ENCODE measurements around the gene PHKA2. TPM values are rescaled to one million over a fixed set of nuclear protein-coding genes. Genes with fewer than 3 reads are reported as not detected.

The PHKA2 gene
- total and polyA plus RNA-seq, 2 of the 4 experiments (the other 2 are of a cell fraction) = 10.0 to 21.5 TPM

- ATAC-seq (ENCODE audit: low read depth) (no peak), DNase-seq (no peak)
- POLR2A ChIA-PET (ENCODE audit: unreplicated experiment) = no interaction called here
- H2AK5ac ChIP-seq (ENCODE audit: low read depth, low read length) = no peak overlapping the region
- dilution Hi-C loops (cut with HindIII; ENCODE audit: low sequenced_read_pairs, unreplicated experiment) (no loop called here), in situ Hi-C loops (cut with MboI; ENCODE audit: low sequenced_read_pairs) (no loop called here), intact Hi-C loops (cut with micrococcal nuclease) (no loop called here)
- H3K9me1 ChIP-seq (ENCODE audit: insufficient read depth, low read length) = no peaks in the 10 kb centered on the region
- H3K4me1 ChIP-seq (ENCODE audit: control insufficient read depth, insufficient read depth, low read length) = no peaks in the 10 kb centered on the region
- no peak overlapping the region for H2BK15ac ChIP-seq (ENCODE audit: low read depth, low read length)
- H2BK120ac ChIP-seq (ENCODE audit: low read depth, low read length) = no peak overlapping the region
- no peak overlapping the region for H2BK20ac ChIP-seq (ENCODE audit: low read depth, low read length)
- H2AFZ ChIP-seq (replicated peaks; ENCODE audit: low read length, poor library complexity) = no peak overlapping the region
- H3K4me3 ChIP-seq (ENCODE audit: insufficient read depth, low read depth, low read length) = no peak overlapping the region
- no peak overlapping the region for H3K27ac ChIP-seq (ENCODE audit: insufficient read depth, low read length)
- no peaks in the 10 kb centered on the region for H4K20me1 ChIP-seq (ENCODE audit: insufficient read depth, low read length)
- CTCF ChIA-PET = interaction anchor here (0.5 to 0.7 kb wide), 3 partner anchors 14 to 660 kb away, joined by 3 to 6 read pairs (median 4); no protein-coding TSS in a partner anchor
- H2BK5ac ChIP-seq (ENCODE audit: low read depth, low read length, poor library complexity, severe bottlenecking) = no peak overlapping the region
- no peak overlapping the region for H3K4ac ChIP-seq (ENCODE audit: low read depth, low read length)
- H3K23ac ChIP-seq (ENCODE audit: low read depth, low read length) = no peak overlapping the region
- H3K56ac ChIP-seq (ENCODE audit: extremely low read depth, insufficient read depth, low read length) = no peak overlapping the region
- peaks cover 0 to 4% of the 10 kb centered on the region in 2 experiments; a peak in 1 of 4 replicates for H3K79me1 ChIP-seq (ENCODE audit: low read depth in 1 of 2, low read length in 2 of 2)
- H3K18ac ChIP-seq (ENCODE audit: low read depth, low read length) = no peak overlapping the region
- no peak overlapping the region for H4K91ac ChIP-seq (ENCODE audit: insufficient read depth, low read depth, low read length)
- no peak overlapping the region for H3K14ac ChIP-seq (replicated peaks; ENCODE audit: low read depth, low read length)
- H4K5ac ChIP-seq (ENCODE audit: low read depth, low read length) = no peak overlapping the region
- no TSS peak for BruUV-seq (replicated peaks)
- no peaks in the 10 kb centered on the region for H3K27me3 ChIP-seq (ENCODE audit: control insufficient read depth, insufficient read depth, low read length)
- no peak overlapping the region for H3K9ac ChIP-seq (ENCODE audit: low read depth, low read length)
- TF ChIP-seq CTCF (conservative IDR thresholded peaks at IDR 0.05; ENCODE audit: low read depth, low read length) = no peak
- no peak for TF ChIP-seq USF2 (IDR thresholded peaks at IDR 0.05; ENCODE audit: low read depth, low read length)
- no peak for TF ChIP-seq MAFK (IDR thresholded peaks at IDR 0.05; ENCODE audit: low read depth, low read length)
- no peak for TF ChIP-seq CEBPB (IDR thresholded peaks at IDR 0.05; ENCODE audit: low read depth, low read length)
- TF ChIP-seq FOS (IDR thresholded peaks at IDR 0.05; ENCODE audit: low read depth, low read length) = no peak
- no peak for TF ChIP-seq POLR2A (IDR thresholded peaks at IDR 0.05; ENCODE audit: low read depth, low read length)
- no peak for TF ChIP-seq MXI1 (IDR thresholded peaks at IDR 0.05; ENCODE audit: borderline replicate concordance, low read depth, low read length)
- TF ChIP-seq CHD1 (IDR thresholded peaks at IDR 0.05; ENCODE audit: low read depth, low read length) = no peak
- no peak for TF ChIP-seq NFE2L2 (IDR thresholded peaks at IDR 0.05; ENCODE audit: low read depth, low read length)
- TF ChIP-seq MAZ (IDR thresholded peaks at IDR 0.05; ENCODE audit: borderline replicate concordance, low read depth, low read length) = no peak
- TF ChIP-seq BHLHE40 (IDR thresholded peaks at IDR 0.05; ENCODE audit: low read depth, low read length) = no peak
- TF ChIP-seq RFX5 (IDR thresholded peaks at IDR 0.05; ENCODE audit: low read depth, low read length) = no peak
- TF ChIP-seq RAD21 (IDR thresholded peaks at IDR 0.05; ENCODE audit: low read length) = no peak
- TF ChIP-seq ELK1 (IDR thresholded peaks at IDR 0.05; ENCODE audit: borderline replicate concordance, low read depth, low read length) = no peak
- H3K36me3 ChIP-seq (ENCODE audit: control insufficient read depth, insufficient read depth, low read length) = no peaks in the 10 kb centered on the region; the same call in 1 of the 2 replicates
- no peak overlapping the region for H3K4me2 ChIP-seq (ENCODE audit: low read depth, low read length)
- H4K8ac ChIP-seq (ENCODE audit: low read depth in 2 of 2, low read length in 2 of 2) = no peak overlapping the region
- H2AK9ac ChIP-seq (replicated peaks; ENCODE audit: low read depth, low read length, poor library complexity) = no peak overlapping the region
- WGBS, 2 experiments (ENCODE audit: extremely low coverage in 2 of 2, insufficient read length in 1 of 2) = no CpG with 5 or more reads among the region's 4 CpGs
- H3K9me3 ChIP-seq (ENCODE audit: control insufficient read depth, insufficient read depth, low read length) = no peaks in the 10 kb centered on the region
Measured at GRCh38 chrX:19007868-19008267, 24.0 kb upstream of the PHKA2 start.
